8988T (cell line): Measurements from ENCODE around the gene PAK5.

Source experiments
- DNase-seq: peaks from one replicate; pipeline ENCODE4 v3.0.0; 2011

Gene PAK5

GRCh38 chr20:9574181-9574580 is 264.7 kb downstream of the PAK5 start:
- no peak for DNase-seq

GRCh38 chr20:9573335-9574151 is 265.3 kb downstream of the PAK5 start:
- no peak for DNase-seq

GRCh38 chr20:9572670-9573069 is 266.2 kb downstream of the PAK5 start:
- no peak for DNase-seq

GRCh38 chr20:9571783-9572182 is 267.1 kb downstream of the PAK5 start:
- no peak for DNase-seq

- no peak for DNase-seq
Measured at GRCh38 chr20:9570612-9571011, 268.3 kb downstream of the PAK5 start.

- DNase-seq: no peak
Measured at GRCh38 chr20:9566977-9567376, 271.9 kb downstream of the PAK5 start.

GRCh38 chr20:9565910-9566550 is 272.8 kb downstream of the PAK5 start:
- DNase-seq: no peak

GRCh38 chr20:9557411-9557810 is 281.5 kb downstream of the PAK5 start:
- no peak for DNase-seq

GRCh38 chr20:9555781-9556180 is 283.1 kb downstream of the PAK5 start:
- no peak for DNase-seq

- no peak for DNase-seq
Measured at GRCh38 chr20:9551808-9552550, 286.9 kb downstream of the PAK5 start.

GRCh38 chr20:9550871-9551270 is 288.0 kb downstream of the PAK5 start:
- DNase-seq: no peak

GRCh38 chr20:9550283-9550682 is 288.6 kb downstream of the PAK5 start:
- DNase-seq: no peak

- no peak for DNase-seq
Measured at GRCh38 chr20:9543214-9543613, 295.7 kb downstream of the PAK5 start.

- DNase-seq: no peak
Measured at GRCh38 chr20:9535449-9535848, 303.4 kb downstream of the PAK5 start.

- no peak for DNase-seq
Measured at GRCh38 chr20:9534025-9534424, 304.9 kb downstream of the PAK5 start.

- DNase-seq: no peak
Measured at GRCh38 chr20:9532069-9532838, 306.6 kb downstream of the PAK5 start.

- no peak for DNase-seq
Measured at GRCh38 chr20:9531581-9531980, 307.3 kb downstream of the PAK5 start.

- no peak for DNase-seq
Measured at GRCh38 chr20:9523636-9524035, 315.2 kb downstream of the PAK5 start.

GRCh38 chr20:9520086-9520485 is 318.8 kb downstream of the PAK5 start:
- no peak for DNase-seq

- DNase-seq: no peak
Measured at GRCh38 chr20:9518576-9519175, 320.2 kb downstream of the PAK5 start.

- no peak for DNase-seq
Measured at GRCh38 chr20:9517297-9518162, 321.3 kb downstream of the PAK5 start.
